NB4 (cell line): ENCODE results near the gene CAMK2D.

Source experiments
- POLR2A ChIP-seq: IDR thresholded peaks from 2 replicates; pipeline ENCODE4 v1.6.1; 2011; ENCODE audit warnings: mild to moderate bottlenecking; ENCODE audit not compliant: insufficient read length; ENCODE audit errors: extremely low read depth
- TF ChIP-seq, protein P1 (sequence below): IDR thresholded peaks from one replicate; pipeline ENCODE4 v1.5.1; 2012; ENCODE audit warnings: low read depth, low read length

- TF ChIP-seq, protein P1, sequence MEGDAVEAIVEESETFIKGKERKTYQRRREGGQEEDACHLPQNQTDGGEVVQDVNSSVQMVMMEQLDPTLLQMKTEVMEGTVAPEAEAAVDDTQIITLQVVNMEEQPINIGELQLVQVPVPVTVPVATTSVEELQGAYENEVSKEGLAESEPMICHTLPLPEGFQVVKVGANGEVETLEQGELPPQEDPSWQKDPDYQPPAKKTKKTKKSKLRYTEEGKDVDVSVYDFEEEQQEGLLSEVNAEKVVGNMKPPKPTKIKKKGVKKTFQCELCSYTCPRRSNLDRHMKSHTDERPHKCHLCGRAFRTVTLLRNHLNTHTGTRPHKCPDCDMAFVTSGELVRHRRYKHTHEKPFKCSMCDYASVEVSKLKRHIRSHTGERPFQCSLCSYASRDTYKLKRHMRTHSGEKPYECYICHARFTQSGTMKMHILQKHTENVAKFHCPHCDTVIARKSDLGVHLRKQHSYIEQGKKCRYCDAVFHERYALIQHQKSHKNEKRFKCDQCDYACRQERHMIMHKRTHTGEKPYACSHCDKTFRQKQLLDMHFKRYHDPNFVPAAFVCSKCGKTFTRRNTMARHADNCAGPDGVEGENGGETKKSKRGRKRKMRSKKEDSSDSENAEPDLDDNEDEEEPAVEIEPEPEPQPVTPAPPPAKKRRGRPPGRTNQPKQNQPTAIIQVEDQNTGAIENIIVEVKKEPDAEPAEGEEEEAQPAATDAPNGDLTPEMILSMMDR = no peak
- TF ChIP-seq POLR2A = no peak
Measured at GRCh38 chr4:113674733-113675132, 86.8 kb downstream of the CAMK2D start.
